NCI-H226 (cell line): ENCODE results near the gene MIA3.
A peak's percentile ranks its signal among the peaks of the same experiment; 100 is the strongest.

ENCODE experiments used
- DNase-seq: peaks from one replicate; pipeline ENCODE4 v3.0.0-alpha.2; 2015

MIA3 gene

GRCh38 chr1:222618880-222619596 is 1.1 kb downstream of the MIA3 start:
- DNase-seq = no peak

- no peak for DNase-seq
Observed at GRCh38 chr1:222620566-222620965, 2.7 kb downstream of the MIA3 start.

GRCh38 chr1:222622765-222623164 is 4.9 kb downstream of the MIA3 start:
- DNase-seq = no peak

- DNase-seq = no peak
Observed at GRCh38 chr1:222623458-222623857, 5.6 kb downstream of the MIA3 start.

- no peak for DNase-seq
Observed at GRCh38 chr1:222624214-222624613, 6.3 kb downstream of the MIA3 start.

GRCh38 chr1:222627232-222627631 is 9.3 kb downstream of the MIA3 start:
- no peak for DNase-seq

- DNase-seq = no peak
Observed at GRCh38 chr1:222629921-222630535, 12.1 kb downstream of the MIA3 start.

- no peak for DNase-seq
Observed at GRCh38 chr1:222631611-222632208, 13.8 kb downstream of the MIA3 start.

GRCh38 chr1:222632749-222633148 is 14.9 kb downstream of the MIA3 start:
- no peak for DNase-seq

GRCh38 chr1:222634180-222635013 is 16.5 kb downstream of the MIA3 start:
- DNase-seq = peak; percentile 53

- DNase-seq = no peak
Observed at GRCh38 chr1:222641269-222641948, 23.5 kb downstream of the MIA3 start.

- no peak for DNase-seq
Observed at GRCh38 chr1:222642468-222642867, 24.6 kb downstream of the MIA3 start.

- no peak for DNase-seq
Observed at GRCh38 chr1:222643606-222643937, 25.7 kb downstream of the MIA3 start.

- DNase-seq = peak; percentile 91
Observed at GRCh38 chr1:222643938-222644635, 26.2 kb downstream of the MIA3 start.

GRCh38 chr1:222644636-222644980 is 26.7 kb downstream of the MIA3 start:
- DNase-seq = no peak

GRCh38 chr1:222652676-222653075 is 34.8 kb downstream of the MIA3 start:
- DNase-seq = no peak

GRCh38 chr1:222653178-222653827 is 35.4 kb downstream of the MIA3 start:
- no peak for DNase-seq

- no peak for DNase-seq
Observed at GRCh38 chr1:222654849-222655248, 37.0 kb downstream of the MIA3 start.

- DNase-seq = no peak
Observed at GRCh38 chr1:222656391-222657155, 38.7 kb downstream of the MIA3 start.

GRCh38 chr1:222657899-222658298 is 40.0 kb downstream of the MIA3 start:
- DNase-seq = no peak

GRCh38 chr1:222663431-222663934 is 45.6 kb downstream of the MIA3 start:
- DNase-seq = no peak
